GM19043 (cell line): ENCODE data around the gene E2F6.
"Not testable (repeated sequence)": the region's sequence is repeated elsewhere in the genome, so short reads cannot be mapped to it uniquely, and the experiment has no call there.

ENCODE experiments used
- ATAC-seq: cut with Tn5 transposase; IDR thresholded peaks from one replicate; pipeline ENCODE4 v1.9.1; 2021; ENCODE audit warnings: low read depth; ENCODE audit not compliant: unreplicated experiment

The E2F6 gene

DNA sequence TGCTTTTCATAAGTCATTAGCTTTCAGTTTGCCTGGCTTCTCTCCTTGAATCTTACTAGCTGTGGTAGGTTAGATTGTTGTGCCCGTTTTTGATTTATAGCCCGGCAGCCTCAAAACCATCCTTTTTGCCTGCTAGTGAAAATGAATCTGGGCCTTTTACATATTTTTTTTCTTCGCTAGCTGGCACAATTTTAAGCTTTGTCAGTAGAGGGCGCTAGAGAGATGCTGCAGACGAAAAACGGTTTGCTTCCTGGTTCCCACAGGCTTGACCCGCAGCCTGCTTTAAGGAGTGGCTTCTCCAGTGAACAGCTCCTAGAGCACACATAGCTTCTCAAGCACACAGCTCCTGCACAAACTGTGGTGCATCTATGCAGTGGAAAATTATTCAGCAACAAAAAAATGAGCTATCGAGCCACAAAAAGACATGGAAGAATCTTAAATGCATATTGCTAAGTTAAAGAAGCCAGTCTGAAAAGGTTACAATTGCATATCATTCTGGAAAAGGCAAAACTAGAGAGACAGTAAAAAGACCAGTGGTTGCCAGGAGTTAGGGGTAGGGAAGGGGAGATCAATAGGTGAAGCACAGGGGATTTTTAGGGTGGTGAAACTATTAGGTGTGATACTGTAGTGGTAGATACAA is 47.9 kb downstream of the E2F6 start:
- no peak for ATAC-seq

DNA sequence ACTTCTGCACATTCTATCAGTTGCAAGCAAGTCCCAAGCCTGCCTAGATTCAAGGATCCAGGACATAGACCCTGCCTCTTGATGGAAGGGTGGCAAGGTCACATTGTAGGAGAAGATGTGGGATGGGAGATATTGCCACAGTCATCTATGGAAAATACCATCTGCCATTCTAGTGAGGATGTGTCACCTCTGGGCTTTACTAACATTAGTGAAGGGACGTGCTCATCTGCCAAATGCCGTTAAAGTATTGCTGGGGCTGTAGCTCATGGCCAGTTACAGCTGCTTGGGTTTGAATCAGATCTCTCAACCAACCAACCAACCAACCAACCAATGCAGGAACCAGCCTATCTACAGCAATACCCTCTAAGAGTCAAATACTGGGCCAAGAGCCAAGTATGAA is 49.0 kb downstream of the E2F6 start:
- ATAC-seq: no peak

DNA sequence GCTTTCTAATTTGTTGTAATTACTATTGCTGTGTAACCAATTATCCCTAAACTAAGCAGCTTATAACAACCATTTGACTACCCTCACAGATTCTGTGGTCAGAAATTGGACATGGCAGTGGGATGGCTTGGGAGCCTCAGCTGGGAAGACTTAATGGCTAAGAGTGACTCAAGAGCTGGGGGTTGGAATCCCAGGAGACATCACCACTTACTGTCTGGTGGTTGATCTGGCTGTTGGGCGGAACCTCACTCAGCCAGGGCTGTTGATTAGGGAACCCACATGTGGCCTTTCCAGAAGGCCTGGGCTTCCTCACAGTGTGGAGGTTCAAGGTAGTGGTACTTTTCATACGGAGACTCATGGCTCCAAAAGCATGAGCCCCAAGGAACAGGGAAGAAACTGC is 49.8 kb downstream of the E2F6 start:
- ATAC-seq: no peak

GRCh38 chr2:11414372-11415124 is 51.4 kb downstream of the E2F6 start:
- no peak for ATAC-seq

DNA sequence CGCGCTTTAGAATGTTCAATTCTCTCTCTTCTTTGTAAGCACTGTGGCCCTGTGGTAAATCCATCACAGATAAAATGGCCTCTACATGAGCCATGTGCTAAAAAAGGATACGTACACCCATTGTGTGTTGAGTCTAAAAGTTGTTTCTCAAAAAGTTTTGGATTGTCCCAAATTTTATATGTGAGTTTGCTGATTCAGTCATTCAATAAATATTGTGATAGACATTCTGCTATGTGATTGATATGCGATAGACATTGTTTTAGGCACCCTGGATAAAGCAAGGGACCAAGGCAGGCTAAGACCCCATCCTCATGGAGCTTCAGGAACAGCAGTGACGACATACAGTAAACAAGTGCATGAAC is 53.5 kb downstream of the E2F6 start:
- ATAC-seq: no peak

DNA sequence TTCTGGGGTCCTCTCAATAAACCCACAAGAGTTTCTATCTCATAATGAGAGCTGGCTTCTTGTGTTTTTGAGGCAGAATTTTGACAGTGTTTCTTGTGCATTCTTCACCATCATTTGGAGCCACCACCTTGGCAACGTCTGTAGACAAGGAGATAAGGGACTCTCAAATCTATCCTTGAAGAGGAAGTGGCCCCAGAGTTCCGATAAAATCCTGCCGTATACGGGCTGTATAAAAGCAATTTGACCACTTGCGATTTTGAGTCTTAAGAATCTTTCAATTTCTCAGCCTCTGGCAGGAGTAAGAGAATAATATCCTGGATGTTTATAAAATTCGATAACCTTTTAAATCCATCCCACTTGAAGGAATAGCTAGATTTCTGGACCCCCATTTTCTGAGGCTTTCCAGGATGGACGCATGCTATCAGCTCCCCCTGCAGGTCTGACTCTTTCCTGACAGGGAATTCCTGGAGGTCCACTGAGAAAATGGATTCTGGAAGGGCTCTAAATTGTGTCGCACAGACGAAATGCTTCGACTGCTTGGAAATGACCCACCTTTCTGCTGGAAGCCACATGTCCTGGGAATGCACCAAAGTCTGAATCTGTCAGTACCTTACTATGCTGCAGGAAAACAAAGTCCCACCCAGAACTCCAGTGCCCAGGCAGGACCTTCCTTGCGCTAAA is 54.1 kb downstream of the E2F6 start:
- ATAC-seq: no peak

- no peak for ATAC-seq
Observed at GRCh38 chr2:11411244-11411643, 54.7 kb downstream of the E2F6 start.

GRCh38 chr2:11410101-11410500 is 55.9 kb downstream of the E2F6 start:
- no peak for ATAC-seq

- ATAC-seq: no peak
Observed at GRCh38 chr2:11409572-11409959, 56.4 kb downstream of the E2F6 start.

GRCh38 chr2:11408959-11409571 is 56.9 kb downstream of the E2F6 start:
- no peak for ATAC-seq

- ATAC-seq: no peak
Observed at GRCh38 chr2:11407413-11407812, 58.5 kb downstream of the E2F6 start.

DNA sequence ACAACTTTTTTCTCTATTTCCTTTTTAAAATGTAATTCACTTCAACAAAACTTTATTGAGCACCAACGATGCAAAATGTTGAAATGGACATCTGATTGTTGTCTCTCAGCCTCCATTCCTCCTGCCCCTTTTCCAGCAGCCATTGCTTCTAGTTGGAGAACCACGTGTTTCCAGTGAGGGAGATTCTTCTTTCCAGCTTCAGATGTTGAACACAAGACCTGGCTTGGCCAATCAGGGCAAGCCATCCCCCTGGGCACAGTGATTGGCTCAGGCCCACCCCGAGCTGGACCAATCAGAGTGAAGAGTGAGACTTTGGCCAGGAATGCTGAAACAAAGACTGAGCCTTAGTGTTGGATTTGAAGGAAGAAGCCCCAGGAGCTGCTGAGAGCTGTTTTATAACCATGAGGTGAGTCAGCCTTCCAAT is 59.0 kb downstream of the E2F6 start:
- ATAC-seq: no peak

DNA sequence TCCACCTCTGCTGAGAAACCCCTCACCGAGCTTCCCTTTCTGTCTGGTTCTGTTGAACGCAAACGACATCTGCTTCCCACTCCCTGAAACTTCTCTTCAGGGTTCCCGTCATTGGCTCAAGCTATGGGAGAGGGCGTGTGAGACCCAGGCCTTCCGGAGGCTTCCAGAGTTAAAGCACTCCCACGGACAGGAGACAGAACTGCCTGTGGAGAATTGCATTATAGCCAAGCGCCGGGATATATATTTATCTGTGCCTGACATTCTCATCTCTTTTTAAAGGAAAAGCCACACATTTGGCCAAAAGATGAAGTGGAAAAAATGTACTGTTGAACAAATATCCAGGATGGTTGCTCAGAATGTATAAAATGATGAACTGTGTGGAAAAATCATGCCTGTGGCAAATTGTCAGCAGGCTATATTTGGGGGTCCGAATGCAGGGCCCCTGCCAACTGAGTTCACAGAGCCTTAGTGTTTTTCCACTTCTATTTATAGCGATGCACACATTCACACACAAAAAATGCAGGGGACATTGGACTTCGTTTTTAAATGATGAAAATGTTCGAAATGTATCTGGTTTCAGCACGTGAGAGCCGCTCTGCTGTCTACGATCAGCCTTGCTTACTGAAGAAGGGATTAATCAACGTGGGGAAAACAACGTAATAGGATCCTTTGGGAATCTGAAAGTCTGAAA is 59.5 kb downstream of the E2F6 start:
- no peak for ATAC-seq

GRCh38 chr2:11405599-11406266 is 60.2 kb downstream of the E2F6 start:
- no peak for ATAC-seq

DNA sequence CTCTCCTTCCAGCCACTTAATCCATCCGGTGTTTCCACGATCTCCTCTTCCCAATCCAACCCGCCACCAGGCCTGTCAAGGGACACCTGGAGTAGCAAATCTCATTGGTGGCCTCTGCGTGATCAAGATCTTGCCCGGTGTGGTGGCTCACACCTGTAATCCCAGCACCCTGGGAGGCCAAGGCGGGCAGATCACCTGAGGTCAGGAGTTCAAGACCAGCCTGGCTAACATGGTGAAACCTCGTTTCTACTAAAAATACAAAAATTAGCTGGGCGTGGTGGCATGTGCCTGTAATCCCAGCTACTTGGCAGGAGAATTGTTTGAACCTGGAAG is 60.9 kb downstream of the E2F6 start:
- ATAC-seq: not testable (repeated sequence)

GRCh38 chr2:11404376-11405073 is 61.4 kb downstream of the E2F6 start:
- no peak for ATAC-seq

GRCh38 chr2:11402436-11402835 is 63.5 kb downstream of the E2F6 start:
- ATAC-seq: no peak

DNA sequence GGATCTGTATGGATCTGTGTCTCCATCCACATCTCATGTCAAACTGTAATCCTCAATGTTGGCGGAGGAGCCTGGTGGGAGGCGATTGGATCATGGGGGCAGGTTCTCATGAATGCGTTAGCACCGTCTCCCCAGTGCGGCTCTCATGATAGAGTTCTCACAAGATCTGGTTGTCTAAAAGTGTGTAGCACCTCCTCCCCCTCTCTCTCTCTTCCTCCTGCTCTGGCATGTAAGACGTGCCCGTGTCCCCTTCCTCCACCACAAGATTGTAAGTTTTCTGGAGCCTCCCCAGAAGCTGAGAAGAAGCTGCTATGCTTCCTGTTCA is 66.6 kb downstream of the E2F6 start:
- no peak for ATAC-seq

GRCh38 chr2:11398750-11399437 is 67.1 kb downstream of the E2F6 start:
- no peak for ATAC-seq
